Activated CD4-positive, alpha-beta T cell treated with anti-CD3 and anti-CD28 coated beads, Interleukin-2, amount 50 U/mL, for 24 hours (primary cell): Measurements from ENCODE around the gene GPR37L1.

Experiments
- DNase-seq, 2 donors: peaks; one replicate each; pipeline ENCODE4 v3.0.0-alpha.2; 2020; ENCODE audit warnings: low read depth in 1 of 2, low spot score in 1 of 2

GPR37L1 gene

GRCh38 chr1:202122639-202123335 lies at the start of gene GPR37L1:
TSS of gene GPR37L1 (plus strand) at chr1:202122917. CDS start at chr1:202122964, 47 bp downstream.
- no peak for DNase-seq

GRCh38 chr1:202073206-202073605 lies 49.5 kb upstream of the GPR37L1 start:
- no peak for DNase-seq

GRCh38 chr1:202074985-202075384 lies 47.7 kb upstream of the GPR37L1 start:
- DNase-seq, result no peak

GRCh38 chr1:202075389-202075788 lies 47.3 kb upstream of the GPR37L1 start:
- no peak for DNase-seq

GRCh38 chr1:202076050-202076511 lies 46.6 kb upstream of the GPR37L1 start:
- DNase-seq, result no peak

- DNase-seq, result no peak
These were observed 44.5 kb upstream of the GPR37L1 start for GRCh38 chr1:202078241-202078640.

GRCh38 chr1:202081992-202082391 lies 40.7 kb upstream of the GPR37L1 start:
- no peak for DNase-seq

- DNase-seq, result no peak
These were observed 37.7 kb upstream of the GPR37L1 start for GRCh38 chr1:202084791-202085681.

- no peak for DNase-seq
These were observed 36.9 kb upstream of the GPR37L1 start for GRCh38 chr1:202085682-202086373.

- DNase-seq, result no peak
These were observed 36.0 kb upstream of the GPR37L1 start for GRCh38 chr1:202086579-202087350.

GRCh38 chr1:202088206-202088605 lies 34.5 kb upstream of the GPR37L1 start:
- no peak for DNase-seq

- no peak for DNase-seq
These were observed 31.7 kb upstream of the GPR37L1 start for GRCh38 chr1:202090994-202091393.

GRCh38 chr1:202093858-202094257 lies 28.9 kb upstream of the GPR37L1 start:
- DNase-seq, result no peak

GRCh38 chr1:202101184-202101583 lies 21.5 kb upstream of the GPR37L1 start:
- DNase-seq, result no peak

- DNase-seq, result no peak
These were observed 18.6 kb upstream of the GPR37L1 start for GRCh38 chr1:202104073-202104472.

- DNase-seq, result no peak
These were observed 17.0 kb upstream of the GPR37L1 start for GRCh38 chr1:202105571-202106339.

GRCh38 chr1:202106340-202107254 lies 16.1 kb upstream of the GPR37L1 start:
- no peak for DNase-seq

GRCh38 chr1:202107321-202107761 lies 15.4 kb upstream of the GPR37L1 start:
- DNase-seq, result no peak
